Adrenal gland (tissue), 12 donors: ENCODE results near the gene SAFB. TPM values are rescaled to one million over a fixed set of nuclear protein-coding genes. Genes with fewer than 3 reads are reported as not detected.

ENCODE experiments used
- DNase-seq, 7 donors: peaks; one replicate each; pipeline ENCODE4 v3.0.0-alpha.2; 2019 to 2020
- H3K27ac ChIP-seq, 5 donors: fragments of 200-600 bp; sonication (generic) in 4 of 5; 1 replicate in 3 of 5; 2 replicates in 2 of 5; pipeline versions ENCODE4 v1.5.1 to v1.8.0; 2016 to 2020; ENCODE audit warnings: mild to moderate bottlenecking in 1 of 5
- H3K27me3 ChIP-seq: fragments of 200-600 bp; 2 replicates; pipeline ENCODE4 v1.8.0; 2021
- H3K36me3 ChIP-seq, 2 donors: fragments of 200-600 bp; replicated peaks in 1 of 2; 1 replicate in 1 of 2; 2 replicates in 1 of 2; pipeline versions ENCODE4 v1.5.1 to v1.8.0; 2018 to 2022
- H3K4me1 ChIP-seq, 2 donors: fragments of 200-600 bp; replicated peaks in 1 of 2; 1 replicate in 1 of 2; 2 replicates in 1 of 2; pipeline versions ENCODE4 v1.5.1 to v1.8.0; 2018 to 2021
- H3K4me3 ChIP-seq, 4 donors: fragments of 200-600 bp; sonication (generic) in 3 of 4; one replicate each; pipeline ENCODE4 v1.5.1; 2016 to 2018
- H3K9me3 ChIP-seq, 3 donors: fragments of 200-600 bp; sonication (generic) in 1 of 3; replicated peaks in 1 of 3; 1 replicate in 2 of 3; 2 replicates in 1 of 3; pipeline versions ENCODE4 v1.5.1 to v1.8.0; 2016 to 2021
- CTCF ChIP-seq, 6 experiments: fragments of 450-650 bp in 4 of 6; fragments of 200-600 bp in 2 of 6; sonication (generic) in 1 of 6; IDR thresholded peaks; 1 replicate in 5 of 6; 2 replicates in 1 of 6; pipeline versions ENCODE4 v1.5.1 to v1.8.0; 2016 to 2021; ENCODE audit warnings: antibody characterized with exemption in 6 of 6, mild to moderate bottlenecking in 2 of 6, moderate library complexity in 1 of 6
- POLR2A ChIP-seq, 2 donors: fragments of 450-650 bp; IDR thresholded peaks; one replicate each; pipeline ENCODE4 v1.6.1; 2017; ENCODE audit warnings: antibody characterized with exemption in 2 of 2, mild to moderate bottlenecking in 2 of 2, moderate library complexity in 1 of 2
- WGBS, 4 donors: extraction: QIAGEN DNeasy Blood & Tissue Kit in 2 of 4; methylation state at CpG; one replicate each; pipeline versions ENCODE4 v1.1.5 to v1.1.7; 2013 to 2017; 5-methylcytosine and 5-hydroxymethylcytosine counted together
- intact Hi-C, 2 donors: fragments of 100-400 bp; cut with DNase I; formaldehyde crosslinking; loops; one replicate each; pipeline versions ENCODE4 v1.14.1 to v1.15.0; 2022 to 2023
- polyA plus RNA-seq, 3 donors: library from polyadenylated mRNA; stranded (reverse); fragments of 200-250 nt in 2 of 3; fragments of 350-450 nt in 1 of 3; fragmentation: Illumina TruSeq in 1 of 3; extraction: RNeasy Lipid Tissue Mini Kit (QIAGEN cat#74804) in 1 of 3; gene quantifications; one replicate each; pipeline ENCODE4 v1.2.3, GENCODE V29; 2013 to 2014
- total RNA-seq, 9 donors: library from RNA; depleted of rRNA in 4 of 9; stranded (reverse); fragments of >200 nt in 4 of 9; fragments of 120-200 nt in 1 of 9; fragmentation: NEBNext Ultra II Directional in 1 of 9; extraction: Animal tissue kit (Norgen Biotek cat#: 25700) in 1 of 9; gene quantifications; one replicate each; pipeline versions ENCODE4 v1.1.0 to v1.2.4, GENCODE V29; 2013 to 2023
- donor health status: healthy with polysubstance abuse.
- donor health status: Bipolar disorder and iron deficiency.
- donor health status: DM: yes; HTN: yes; CAD: no.
- donor health status: DM: no; HTN: no; CAD: no.
- donor health status: DM: no; HTN: no; CAD: no.
- donor health status: DM: yes; HTN: yes; CAD: no.

SAFB gene
- total and polyA plus RNA-seq, 12 donors = 38.4 to 125 (median 55.5) TPM

GRCh38 chr19:5619946-5620345, 2.9 kb upstream of the SAFB start:
- H3K27ac ChIP-seq = no peak overlapping the region
- H3K4me1 ChIP-seq = peaks cover 12 to 37% of the 10 kb centered on the region in 2 donors
- peaks cover 0 to 62% of the 10 kb centered on the region in 2 donors for H3K36me3 ChIP-seq
- H3K27me3 ChIP-seq = no peaks in the 10 kb centered on the region
- H3K4me3 ChIP-seq = no peak overlapping the region
- no peaks in the 10 kb centered on the region for H3K9me3 ChIP-seq
- no peak for DNase-seq
- TF ChIP-seq CTCF (IDR thresholded peaks at IDR 0.05) (no peak), POLR2A (IDR thresholded peaks at IDR 0.05) (no peak)
- 71 to 86% (median 75%) methylated on average over 3 of the region's 3 CpGs for WGBS, 4 donors
- intact Hi-C loops = loop anchor here in 1 of 2 donors (10.0 kb wide), 1 partner anchor 45 kb away; no protein-coding TSS in a partner anchor

DNA sequence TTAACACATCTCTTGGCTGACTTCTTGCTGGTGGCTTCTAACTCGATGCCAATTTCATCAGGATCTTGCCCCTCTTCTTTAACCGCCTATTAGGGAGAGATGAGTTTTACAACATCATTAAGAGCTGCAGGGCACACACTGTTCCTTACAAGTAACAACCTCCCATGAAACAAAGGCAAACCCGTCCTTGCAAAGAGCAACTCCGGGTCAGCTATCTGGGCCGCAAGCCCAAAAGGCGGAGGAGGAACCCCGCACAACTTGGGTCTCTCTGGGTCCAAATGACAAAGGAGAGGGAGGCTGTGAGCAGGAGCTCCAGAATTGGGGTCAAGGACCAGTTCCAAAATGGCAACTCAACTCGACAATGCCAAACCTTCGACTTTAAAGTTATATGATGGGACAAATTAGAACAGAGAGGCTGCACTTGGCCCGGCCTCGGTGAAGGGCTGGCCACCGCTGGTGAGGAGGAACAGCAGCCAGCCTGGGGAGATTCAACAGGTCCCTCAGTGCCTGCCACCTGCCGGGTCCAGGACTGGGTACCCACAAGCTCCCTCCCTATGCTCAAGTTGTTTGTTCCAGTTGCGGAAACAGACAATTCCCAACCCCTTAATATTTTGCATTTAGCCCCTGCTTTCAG, 1.5 kb upstream of the SAFB start:
- peak; percentile 35 to 81 (median 65) for DNase-seq
- peaks cover 24 to 52% of the 10 kb centered on the region in 2 donors for H3K4me1 ChIP-seq
- WGBS, 4 donors = 10 to 28% (median 16%) methylated on average over 11 to 14 of the region's 14 CpGs
- H3K27ac ChIP-seq = peak overlapping the region; percentile 84 to 95 (median 91)
- peak overlapping the region; percentile 46 to 93 (median 84) for H3K4me3 ChIP-seq
- peaks cover 0 to 60% of the 10 kb centered on the region in 2 donors for H3K36me3 ChIP-seq
- H3K9me3 ChIP-seq = no peaks in the 10 kb centered on the region
- TF ChIP-seq POLR2A (IDR thresholded peaks at IDR 0.05) (peak in 1 of 2 donors; percentile 42), CTCF (IDR thresholded peaks at IDR 0.05) (no peak)
- intact Hi-C loops = no loop called here
- no peaks in the 10 kb centered on the region for H3K27me3 ChIP-seq

DNA sequence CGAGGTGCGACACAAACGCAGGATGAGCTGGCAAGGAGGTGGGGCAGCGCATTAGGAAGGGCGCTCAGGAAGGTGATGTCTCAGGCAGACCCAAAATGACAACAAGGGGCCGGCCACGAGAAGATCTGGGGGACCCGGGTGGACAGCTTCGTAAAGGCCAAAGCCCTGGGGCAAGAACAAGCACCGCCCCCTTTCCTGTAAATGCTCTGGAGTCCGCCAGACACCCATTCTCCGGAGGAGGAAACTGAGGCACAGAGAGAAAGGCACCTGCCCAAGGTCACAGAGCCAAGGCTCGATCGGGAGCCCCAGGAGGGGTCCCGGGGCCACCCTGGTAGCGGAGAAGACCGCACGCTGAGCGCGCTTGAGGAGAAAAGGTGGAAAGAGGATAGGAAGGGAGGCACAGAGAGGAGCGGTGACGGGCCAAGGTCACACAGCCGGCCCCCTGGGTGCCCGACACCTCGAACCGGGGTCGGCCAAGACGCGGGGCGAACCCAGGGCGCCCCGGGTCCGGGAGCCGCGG, 878 bp upstream of the SAFB start:
- Histone ChIP-seq H3K4me3 (peak overlapping the region; percentile 46 to 93 (median 84)), H3K9me3 (no peaks in the 10 kb centered on the region), H3K36me3 (peaks cover 0 to 60% of the 10 kb centered on the region in 2 donors), H3K27ac (peak overlapping the region; percentile 84 to 95 (median 91)), H3K4me1 (peaks cover 24 to 57% of the 10 kb centered on the region in 2 donors), H3K27me3 (no peaks in the 10 kb centered on the region)
- no peak for TF ChIP-seq CTCF (IDR thresholded peaks at IDR 0.05)
- no peak for TF ChIP-seq POLR2A (IDR thresholded peaks at IDR 0.05)
- peak; percentile 38 to 67 (median 50) for DNase-seq
- 0 to 1% (median 1%) methylated on average over 28 to 35 of the region's 35 CpGs for WGBS, 4 donors
- intact Hi-C loops = no loop called here

GRCh38 chr19:5623397-5624017, 624 bp downstream of the SAFB start:
- peaks cover 0 to 58% of the 10 kb centered on the region in 2 donors for H3K36me3 ChIP-seq
- no peaks in the 10 kb centered on the region for H3K9me3 ChIP-seq
- TF ChIP-seq POLR2A (IDR thresholded peaks at IDR 0.05) = no peak
- no peak for TF ChIP-seq CTCF (IDR thresholded peaks at IDR 0.05)
- H3K27me3 ChIP-seq = no peaks in the 10 kb centered on the region
- peak in 4 of 7 donors; percentile 28 to 59 (median 46) for DNase-seq
- WGBS, 4 donors = 0 to 1% (median 0%) methylated on average over 9 to 50 of the region's 50 CpGs
- peak overlapping the region; percentile 86 to 95 (median 94) for H3K27ac ChIP-seq
- intact Hi-C loops = no loop called here
- peak overlapping the region; percentile 75 to 92 (median 89) for H3K4me3 ChIP-seq
- peaks cover 24 to 69% of the 10 kb centered on the region in 2 donors for H3K4me1 ChIP-seq
